ENCODE results near the gene HMCN2.

HMCN2 gene

DNA sequence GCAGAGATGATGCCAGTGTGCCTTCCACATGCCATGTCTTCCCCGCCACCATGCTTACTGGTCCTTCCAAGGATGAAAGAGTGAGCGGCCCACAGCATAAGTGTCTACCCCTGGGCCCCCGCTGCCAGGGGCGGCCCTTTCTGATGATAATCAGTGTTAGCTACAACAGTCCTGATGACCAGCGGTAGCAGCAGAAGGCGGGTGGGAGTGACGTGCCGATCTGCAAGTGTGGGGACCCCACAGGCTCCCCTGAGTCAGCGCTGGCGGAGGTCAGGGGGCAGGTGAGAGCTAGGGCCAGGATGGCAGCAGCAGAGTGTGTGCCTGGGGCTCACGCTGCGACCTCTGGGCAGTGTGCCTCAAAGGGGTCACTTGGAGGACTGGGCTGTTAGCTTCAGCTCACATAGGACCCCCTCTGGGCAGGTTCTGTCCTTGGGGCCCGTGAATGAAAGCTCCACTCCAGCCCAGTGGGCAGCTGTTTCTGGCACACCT, 80.4 kb downstream of the HMCN2 start:
- no peak overlapping the region for H3K4me3 ChIP-seq (ENCODE audit: low read length)
- no peak for DNase-seq (ENCODE audit: low read depth)
- TF ChIP-seq, protein P1, sequence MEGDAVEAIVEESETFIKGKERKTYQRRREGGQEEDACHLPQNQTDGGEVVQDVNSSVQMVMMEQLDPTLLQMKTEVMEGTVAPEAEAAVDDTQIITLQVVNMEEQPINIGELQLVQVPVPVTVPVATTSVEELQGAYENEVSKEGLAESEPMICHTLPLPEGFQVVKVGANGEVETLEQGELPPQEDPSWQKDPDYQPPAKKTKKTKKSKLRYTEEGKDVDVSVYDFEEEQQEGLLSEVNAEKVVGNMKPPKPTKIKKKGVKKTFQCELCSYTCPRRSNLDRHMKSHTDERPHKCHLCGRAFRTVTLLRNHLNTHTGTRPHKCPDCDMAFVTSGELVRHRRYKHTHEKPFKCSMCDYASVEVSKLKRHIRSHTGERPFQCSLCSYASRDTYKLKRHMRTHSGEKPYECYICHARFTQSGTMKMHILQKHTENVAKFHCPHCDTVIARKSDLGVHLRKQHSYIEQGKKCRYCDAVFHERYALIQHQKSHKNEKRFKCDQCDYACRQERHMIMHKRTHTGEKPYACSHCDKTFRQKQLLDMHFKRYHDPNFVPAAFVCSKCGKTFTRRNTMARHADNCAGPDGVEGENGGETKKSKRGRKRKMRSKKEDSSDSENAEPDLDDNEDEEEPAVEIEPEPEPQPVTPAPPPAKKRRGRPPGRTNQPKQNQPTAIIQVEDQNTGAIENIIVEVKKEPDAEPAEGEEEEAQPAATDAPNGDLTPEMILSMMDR (IDR thresholded peaks at IDR 0.05; ENCODE audit: insufficient read depth, low read depth, low read length, missing control alignments), result no peak

DNA sequence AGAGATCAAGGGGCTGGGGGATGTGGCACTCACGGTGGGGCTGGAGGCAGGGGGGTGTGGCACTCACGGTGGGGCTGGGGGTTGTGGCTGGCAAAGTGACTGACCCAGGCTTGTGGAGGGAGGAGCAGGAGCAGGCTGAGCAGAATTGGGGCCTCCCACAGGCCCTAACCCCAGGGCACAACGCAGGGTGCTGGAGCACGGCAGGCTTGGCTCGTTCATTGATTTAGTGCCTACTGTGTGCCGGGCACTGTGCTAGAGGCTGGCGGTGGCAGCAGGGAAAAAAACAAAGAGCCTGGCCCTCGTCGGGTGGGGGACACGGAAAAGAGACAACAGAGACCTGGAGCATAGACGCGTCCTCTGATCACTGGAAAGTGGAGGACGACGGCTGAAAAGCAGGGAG, 80.9 kb downstream of the HMCN2 start:
- no peak for DNase-seq (ENCODE audit: low read depth)
- H3K4me3 ChIP-seq (ENCODE audit: low read length), result no peak overlapping the region
- TF ChIP-seq, protein P1 (IDR thresholded peaks at IDR 0.05; ENCODE audit: insufficient read depth, low read depth, low read length, missing control alignments), result no peak

DNA sequence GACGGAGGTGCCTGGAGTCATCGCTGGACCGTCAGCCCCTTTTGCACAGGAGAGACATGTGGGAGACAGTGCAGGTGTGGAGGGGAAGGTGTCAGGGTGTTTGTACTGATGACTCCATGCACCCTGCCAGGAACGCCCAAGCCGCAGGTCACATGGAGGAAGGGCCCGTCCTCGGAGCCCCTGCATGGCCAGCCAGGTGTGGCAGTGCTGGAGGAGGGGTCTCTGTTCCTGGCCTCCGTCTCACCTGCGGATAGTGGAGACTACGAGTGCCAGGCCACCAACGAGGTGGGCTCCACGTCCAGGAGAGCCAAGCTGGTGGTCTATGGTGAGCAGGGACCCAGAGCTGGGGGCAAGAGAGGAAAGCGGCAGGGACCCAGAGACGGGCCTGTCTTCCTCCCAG, 81.5 kb downstream of the HMCN2 start:
- TF ChIP-seq, protein P1 (IDR thresholded peaks at IDR 0.05; ENCODE audit: insufficient read depth, low read depth, low read length, missing control alignments), result no peak
- H3K4me3 ChIP-seq (ENCODE audit: low read length), result no peak overlapping the region
- DNase-seq (ENCODE audit: low read depth), result no peak

DNA sequence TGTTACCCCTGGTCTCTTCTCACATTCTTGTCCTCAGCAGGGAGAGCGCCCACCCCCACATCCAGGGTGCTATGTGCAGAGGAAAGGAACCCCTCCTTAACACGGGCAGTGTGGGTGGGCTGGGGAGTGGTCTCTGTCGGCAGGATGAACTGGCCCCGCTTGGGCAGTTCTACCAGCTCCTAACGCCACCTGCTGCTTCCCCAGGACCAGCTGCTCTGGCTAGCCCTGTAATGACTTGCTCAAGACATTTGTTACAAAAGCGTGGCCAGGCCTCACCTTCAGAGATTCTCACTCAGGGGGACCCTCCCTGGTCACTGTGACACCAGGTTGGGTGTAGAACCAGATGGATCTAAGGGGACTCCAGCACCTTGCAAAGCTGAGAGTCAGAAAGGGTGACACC, 82.4 kb downstream of the HMCN2 start:
- no peak for DNase-seq (ENCODE audit: low read depth)
- TF ChIP-seq, protein P1 (IDR thresholded peaks at IDR 0.05; ENCODE audit: insufficient read depth, low read depth, low read length, missing control alignments), result no peak
- H3K4me3 ChIP-seq (ENCODE audit: low read length), result no peak overlapping the region

DNA sequence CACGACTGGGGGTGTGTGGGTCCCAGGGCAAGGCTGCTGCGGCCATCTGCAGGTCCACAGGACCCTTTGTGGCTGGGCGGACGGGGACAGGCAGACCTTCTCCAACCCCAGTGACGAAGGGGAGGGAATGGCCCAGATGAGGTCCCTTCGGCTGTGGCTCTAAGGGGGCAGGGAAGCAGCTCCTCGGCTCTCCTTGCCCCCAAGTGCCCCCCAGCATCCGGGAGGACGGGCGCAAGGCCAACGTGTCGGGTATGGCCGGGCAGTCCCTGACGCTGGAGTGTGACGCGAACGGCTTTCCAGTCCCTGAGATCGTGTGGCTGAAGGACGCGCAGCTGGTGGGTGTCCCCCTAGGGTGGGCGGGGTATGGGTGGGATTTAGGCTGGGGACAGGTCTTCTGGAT, 82.8 kb downstream of the HMCN2 start:
- no peak overlapping the region for H3K4me3 ChIP-seq (ENCODE audit: low read length)
- TF ChIP-seq, protein P1 (IDR thresholded peaks at IDR 0.05; ENCODE audit: insufficient read depth, low read depth, low read length, missing control alignments), result no peak
- DNase-seq (ENCODE audit: low read depth), result no peak

DNA sequence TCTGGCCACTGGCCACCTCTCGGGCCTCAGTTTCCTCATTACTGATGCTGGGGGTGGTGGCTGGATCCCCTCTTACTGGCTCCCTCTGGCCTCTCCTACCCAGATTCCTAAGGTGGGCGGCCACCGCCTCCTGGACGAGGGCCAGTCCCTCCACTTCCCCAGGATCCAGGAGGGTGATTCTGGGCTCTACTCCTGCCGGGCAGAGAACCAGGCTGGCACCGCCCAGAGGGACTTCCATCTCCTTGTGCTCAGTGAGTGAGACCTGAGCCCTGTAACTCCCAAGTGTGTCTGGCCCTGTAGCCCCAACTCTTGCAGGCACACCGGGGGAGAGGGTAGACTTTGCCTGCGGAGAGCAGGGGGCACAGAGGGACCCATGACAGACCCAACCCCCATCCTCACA, 83.3 kb downstream of the HMCN2 start:
- TF ChIP-seq, protein P1 (IDR thresholded peaks at IDR 0.05; ENCODE audit: insufficient read depth, low read depth, low read length, missing control alignments), result no peak
- DNase-seq (ENCODE audit: low read depth), result no peak
- H3K4me3 ChIP-seq (ENCODE audit: low read length), result no peak overlapping the region

DNA sequence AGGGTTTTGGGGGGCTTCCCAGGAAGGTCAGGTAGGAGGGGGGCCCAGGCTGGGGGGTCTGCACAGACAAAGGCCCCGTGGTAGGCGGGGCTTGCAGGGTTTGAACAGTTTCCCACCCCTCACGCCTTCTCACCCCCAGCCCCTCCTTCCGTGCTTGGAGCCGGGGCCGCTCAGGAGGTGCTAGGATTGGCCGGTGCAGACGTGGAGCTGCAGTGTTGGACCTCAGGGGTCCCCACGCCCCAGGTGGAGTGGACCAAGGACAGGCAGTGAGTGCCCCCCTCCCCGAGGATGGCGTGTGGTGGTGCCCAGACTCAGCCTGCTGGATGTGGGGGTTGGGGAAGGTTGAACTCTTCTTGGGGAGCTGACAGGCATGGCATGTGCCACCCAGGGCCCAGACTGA, 83.8 kb downstream of the HMCN2 start:
- no peak for DNase-seq (ENCODE audit: low read depth)
- H3K4me3 ChIP-seq (ENCODE audit: low read length), result no peak overlapping the region
- TF ChIP-seq, protein P1 (IDR thresholded peaks at IDR 0.05; ENCODE audit: insufficient read depth, low read depth, low read length, missing control alignments), result no peak

Measured in epithelial cell of esophagus (primary cell).